Measurements from ENCODE around the gene PAX8.

DNA sequence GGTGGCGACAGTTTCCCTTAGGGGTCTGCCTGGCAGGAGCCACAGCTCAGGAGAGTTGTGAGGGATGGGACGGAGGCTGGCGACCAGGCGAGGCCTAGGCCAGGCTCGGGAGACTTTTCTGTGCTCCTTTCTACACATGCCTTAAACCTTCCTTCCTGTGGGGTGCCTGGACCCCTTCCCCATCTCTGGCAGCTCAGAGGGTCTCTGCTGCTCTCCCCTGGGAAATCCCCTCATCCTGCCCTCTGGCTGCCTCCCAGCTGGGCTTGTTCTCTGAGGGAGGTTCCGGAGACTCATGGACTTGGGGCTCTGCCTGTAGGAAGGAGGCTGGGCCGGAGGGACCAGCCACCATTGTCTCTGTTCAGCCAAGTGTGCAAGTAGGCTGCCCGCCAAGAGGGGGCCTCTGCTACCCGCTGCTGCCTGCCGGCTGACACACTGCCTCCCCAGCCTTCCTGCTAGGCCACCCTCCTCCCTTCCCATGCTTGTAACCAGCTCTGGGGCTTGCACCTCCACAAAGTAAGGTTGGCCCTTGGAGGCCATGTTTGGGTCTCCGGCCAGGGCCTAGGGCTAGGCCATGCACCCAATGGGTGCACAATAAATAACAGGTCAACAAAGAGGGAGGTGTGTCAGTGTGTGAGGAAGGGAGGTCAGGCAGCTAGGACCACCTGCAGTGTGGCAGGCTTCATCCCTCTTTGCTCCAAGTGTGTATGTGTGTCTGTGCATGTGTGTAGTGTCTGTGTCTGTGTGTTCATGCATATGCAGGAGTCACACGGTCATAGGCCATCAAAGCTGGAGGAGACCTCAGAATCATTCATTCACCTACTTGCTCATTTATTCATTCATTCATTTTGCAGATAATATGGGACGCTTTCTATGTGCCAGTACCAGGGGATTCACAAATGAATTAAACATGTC, 76.2 kb downstream of the PAX8 start:
- TF ChIP-seq, protein P1, sequence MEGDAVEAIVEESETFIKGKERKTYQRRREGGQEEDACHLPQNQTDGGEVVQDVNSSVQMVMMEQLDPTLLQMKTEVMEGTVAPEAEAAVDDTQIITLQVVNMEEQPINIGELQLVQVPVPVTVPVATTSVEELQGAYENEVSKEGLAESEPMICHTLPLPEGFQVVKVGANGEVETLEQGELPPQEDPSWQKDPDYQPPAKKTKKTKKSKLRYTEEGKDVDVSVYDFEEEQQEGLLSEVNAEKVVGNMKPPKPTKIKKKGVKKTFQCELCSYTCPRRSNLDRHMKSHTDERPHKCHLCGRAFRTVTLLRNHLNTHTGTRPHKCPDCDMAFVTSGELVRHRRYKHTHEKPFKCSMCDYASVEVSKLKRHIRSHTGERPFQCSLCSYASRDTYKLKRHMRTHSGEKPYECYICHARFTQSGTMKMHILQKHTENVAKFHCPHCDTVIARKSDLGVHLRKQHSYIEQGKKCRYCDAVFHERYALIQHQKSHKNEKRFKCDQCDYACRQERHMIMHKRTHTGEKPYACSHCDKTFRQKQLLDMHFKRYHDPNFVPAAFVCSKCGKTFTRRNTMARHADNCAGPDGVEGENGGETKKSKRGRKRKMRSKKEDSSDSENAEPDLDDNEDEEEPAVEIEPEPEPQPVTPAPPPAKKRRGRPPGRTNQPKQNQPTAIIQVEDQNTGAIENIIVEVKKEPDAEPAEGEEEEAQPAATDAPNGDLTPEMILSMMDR (conservative IDR thresholded peaks at IDR 0.05) = no peak
- TF ChIP-seq ZFX (IDR thresholded peaks at IDR 0.05) = no peak
